AG04450 (cell line): ENCODE data around the gene TRIO. TPM values are rescaled to one million over a fixed set of nuclear protein-coding genes. Genes with fewer than 3 reads are reported as not detected.

ENCODE experiments used
- CTCF ChIA-PET: fragments of 300-600, 350-600 bp; formaldehyde crosslinking; extraction: SDS; loops from one replicate; lab custom pipeline; 2022; ENCODE audit warnings: antibody characterized with exemption, inconsistent platforms; lab: Charles Lee
- POLR2A ChIA-PET: fragments of 350-600 bp; formaldehyde crosslinking; extraction: SDS; loops from one replicate; lab custom pipeline; 2021; ENCODE audit warnings: antibody characterized with exemption, inconsistent platforms; lab: Yijun Ruan, JAX
- DNase-seq: peaks from one replicate; pipeline ENCODE4 v3.0.0-alpha.2; 2011; ENCODE audit warnings: low read depth, low spot score
- H3K27ac ChIP-seq: one replicate; pipeline ENCODE4 v1.5.1; 2012; ENCODE audit warnings: low read depth, low read length, control low read depth
- H3K27me3 ChIP-seq: one replicate; pipeline ENCODE4 v1.6.0; 2012; ENCODE audit warnings: low read length; ENCODE audit not compliant: control insufficient read depth, insufficient read depth
- H3K4me3 ChIP-seq: 2 replicates; pipeline ENCODE4 v1.5.1; 2011; ENCODE audit warnings: mild to moderate bottlenecking, low read depth, low read length, control low read depth
- H3K9me3 ChIP-seq: 2 replicates; pipeline ENCODE4 v1.5.1; 2012; ENCODE audit warnings: low read length; ENCODE audit not compliant: control insufficient read depth, insufficient read depth
- CTCF ChIP-seq: IDR thresholded peaks from 2 replicates; pipeline ENCODE4 v1.5.1; 2011; ENCODE audit warnings: low read depth, low read length, control low read depth, inconsistent platforms
- polyA plus RNA-seq: library from polyadenylated mRNA; depleted of rRNA; stranded (reverse); fragments of >200 nt; gene quantifications from 2 replicates; pipeline ENCODE4 v1.2.3, GENCODE V29; 2011

Gene TRIO
- polyA plus RNA-seq, 1 experiment: 268 TPM

- no peak for TF ChIP-seq CTCF
- CTCF ChIA-PET: interaction anchor here (1.2 kb wide), 1 partner anchor 206 kb away, joined by 3 read pairs; no protein-coding TSS in a partner anchor
- no peak for DNase-seq
- Histone ChIP-seq H3K27me3 (no peaks in the 10 kb centered on the region), H3K4me3 (no peak overlapping the region; the same call in 1 of the 2 replicates), H3K27ac (peak overlapping the region; percentile 85), H3K9me3 (no peaks in the 10 kb centered on the region)
- POLR2A ChIA-PET: interaction anchor here (0.5 to 0.6 kb wide), 2 partner anchors 28 to 908 kb away, joined by 3 to 5 read pairs; no protein-coding TSS in a partner anchor
Observed at GRCh38 chr5:14182761-14183160, 39.6 kb downstream of the TRIO start.

DNA sequence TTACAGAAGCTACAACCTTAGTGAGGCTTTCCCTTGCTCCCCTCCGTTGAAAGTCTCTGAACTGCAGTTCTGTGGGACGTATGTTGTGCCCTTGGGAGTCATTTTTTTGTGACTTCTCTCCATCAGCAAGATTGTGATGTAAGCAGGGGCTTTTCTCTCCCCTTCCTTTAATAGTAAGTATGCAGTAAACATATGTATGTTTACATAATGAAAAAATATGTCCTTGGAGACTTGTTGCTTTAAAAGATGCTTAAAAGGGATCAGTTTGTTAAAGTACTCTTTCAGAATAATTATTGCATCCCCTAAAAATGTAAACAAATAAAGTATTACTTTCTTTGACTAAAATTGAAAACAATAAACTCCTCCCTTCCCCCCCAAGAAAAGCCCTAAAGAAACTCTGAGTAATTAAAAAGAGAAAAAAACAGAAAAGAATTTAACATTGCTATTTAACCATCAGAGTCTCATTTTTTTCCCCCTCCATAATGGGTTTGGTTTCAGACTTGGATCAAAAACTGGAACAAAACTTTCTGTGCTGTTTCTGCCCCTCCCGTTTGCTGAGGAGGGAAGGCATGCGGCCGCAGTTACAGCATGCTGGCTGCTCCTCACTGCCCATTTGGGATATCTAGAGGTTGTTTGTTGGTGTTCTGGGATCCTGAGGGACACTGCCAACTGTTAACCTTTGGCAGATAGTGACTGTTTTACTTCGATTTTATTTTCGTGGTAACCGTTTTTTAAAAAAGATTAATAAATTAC is 40.2 kb downstream of the TRIO start:
- no peak for DNase-seq
- CTCF ChIA-PET: no interaction called here
- Histone ChIP-seq H3K27me3 (no peaks in the 10 kb centered on the region), H3K27ac (peak overlapping the region; percentile 85), H3K4me3 (no peak overlapping the region; the same call in 1 of the 2 replicates), H3K9me3 (no peaks in the 10 kb centered on the region)
- no peak for TF ChIP-seq CTCF
- POLR2A ChIA-PET: interaction anchor here (0.6 to 0.9 kb wide), 3 partner anchors 23 to 145 kb away, joined by 3 to 5 read pairs (median 3); no protein-coding TSS in a partner anchor

GRCh38 chr5:14184082-14184481 is 40.9 kb downstream of the TRIO start:
- Histone ChIP-seq H3K4me3 (peak overlapping the region; percentile 18), H3K27me3 (no peaks in the 10 kb centered on the region), H3K9me3 (no peaks in the 10 kb centered on the region), H3K27ac (peak overlapping the region; percentile 72)
- ChIA-PET CTCF (no interaction called here), POLR2A (interaction anchor here (0.6 to 0.9 kb wide), 2 partner anchors 24 to 146 kb away, joined by 3 read pairs; no protein-coding TSS in a partner anchor)
- TF ChIP-seq CTCF: no peak
- DNase-seq: no peak

DNA sequence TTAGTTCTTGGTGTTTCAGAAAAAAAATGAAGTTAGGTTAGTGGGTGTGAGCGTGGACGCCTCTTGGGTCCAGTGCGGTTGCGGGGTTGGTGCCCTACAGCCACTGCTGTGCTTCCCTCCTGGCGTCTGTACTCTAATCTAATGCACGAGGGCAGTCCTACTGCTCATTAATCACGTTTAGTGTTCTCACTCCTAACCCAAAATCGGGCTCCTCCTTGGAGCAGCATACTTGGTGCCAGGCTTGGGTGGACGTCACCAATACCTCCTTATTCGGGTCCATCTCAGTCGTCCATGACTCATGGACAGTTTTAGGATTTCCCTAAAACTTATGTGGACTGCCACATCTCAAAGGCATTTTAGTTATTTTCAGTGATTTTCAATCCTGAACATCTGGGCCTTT is 41.6 kb downstream of the TRIO start:
- H3K4me3 ChIP-seq: 0 out of 2 replicates have a peak overlapping the region, but pooled peaks have one; percentile 3
- ChIA-PET POLR2A (interaction anchor here (1.8 kb wide), 1 partner anchor 32 kb away, joined by 7 read pairs; no protein-coding TSS in a partner anchor), CTCF (no interaction called here)
- no peak for TF ChIP-seq CTCF
- no peaks in the 10 kb centered on the region for H3K9me3 ChIP-seq
- no peak for DNase-seq
- peak overlapping the region; percentile 99 for H3K27ac ChIP-seq
- no peaks in the 10 kb centered on the region for H3K27me3 ChIP-seq
